Measurements from ENCODE around the gene CD9. TPM values are rescaled to one million over a fixed set of nuclear protein-coding genes. Genes with fewer than 3 reads are reported as not detected.

CD9 gene
- total RNA-seq, 1 donor from 2014 or later: 17.6 TPM

DNA sequence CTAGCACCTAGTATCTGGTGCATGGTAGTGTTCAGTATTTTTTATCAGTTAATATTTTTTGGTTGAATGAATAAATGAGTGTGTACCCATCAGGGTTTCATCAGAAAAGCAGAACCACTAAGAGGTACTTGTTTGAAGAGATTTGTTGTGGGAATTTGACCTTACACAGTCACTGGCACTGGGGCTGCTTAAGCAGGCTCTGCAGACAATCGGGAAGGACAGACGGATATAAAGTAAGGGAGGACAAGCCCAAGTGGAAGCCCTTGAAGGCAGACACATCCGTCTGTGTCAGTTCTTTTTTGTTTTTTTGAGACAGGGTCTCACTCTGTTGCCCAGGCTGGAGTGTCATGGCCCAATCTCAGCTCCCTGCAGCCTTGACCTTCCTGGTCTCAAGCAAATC, 38.7 kb downstream of the CD9 start:
- Mint-ChIP-seq H3K27ac (ENCODE audit: unreplicated experiment) (no peak overlapping the region), H3K27me3 (ENCODE audit: unreplicated experiment) (no peaks in the 10 kb centered on the region), H3K9me3 (ENCODE audit: unreplicated experiment) (peaks cover 7% of the 10 kb centered on the region), H3K4me1 (ENCODE audit: low read depth, unreplicated experiment) (peaks cover 20% of the 10 kb centered on the region), H3K4me3 (ENCODE audit: unreplicated experiment) (no peak overlapping the region), H3K36me3 (ENCODE audit: unreplicated experiment) (no peaks in the 10 kb centered on the region)
- no peak for TF ChIP-seq CTCF (IDR thresholded peaks at IDR 0.05; ENCODE audit: partially characterized antibody, unreplicated experiment)
- no peak for DNase-seq

- Mint-ChIP-seq H3K9me3 (ENCODE audit: unreplicated experiment) (peaks cover 3% of the 10 kb centered on the region), H3K36me3 (ENCODE audit: unreplicated experiment) (no peaks in the 10 kb centered on the region), H3K4me1 (ENCODE audit: low read depth, unreplicated experiment) (peaks cover 8% of the 10 kb centered on the region), H3K27me3 (ENCODE audit: unreplicated experiment) (no peaks in the 10 kb centered on the region), H3K27ac (ENCODE audit: unreplicated experiment) (no peak overlapping the region), H3K4me3 (ENCODE audit: unreplicated experiment) (no peak overlapping the region)
- no peak for TF ChIP-seq CTCF (IDR thresholded peaks at IDR 0.05; ENCODE audit: partially characterized antibody, unreplicated experiment)
- DNase-seq: no peak
These were observed 41.3 kb downstream of the CD9 start for GRCh38 chr12:6241495-6241894.

- H3K9me3 Mint-ChIP-seq (ENCODE audit: unreplicated experiment): peaks cover 5% of the 10 kb centered on the region
- peaks cover 8% of the 10 kb centered on the region for H3K4me1 Mint-ChIP-seq (ENCODE audit: low read depth, unreplicated experiment)
- peak overlapping the region; percentile 14 for H3K27ac Mint-ChIP-seq (ENCODE audit: unreplicated experiment)
- no peak overlapping the region for H3K4me3 Mint-ChIP-seq (ENCODE audit: unreplicated experiment)
- no peaks in the 10 kb centered on the region for H3K36me3 Mint-ChIP-seq (ENCODE audit: unreplicated experiment)
- TF ChIP-seq CTCF (IDR thresholded peaks at IDR 0.05; ENCODE audit: partially characterized antibody, unreplicated experiment): no peak
- no peak for DNase-seq
- H3K27me3 Mint-ChIP-seq (ENCODE audit: unreplicated experiment): peaks cover 2% of the 10 kb centered on the region
These were observed 49.4 kb downstream of the CD9 start for GRCh38 chr12:6249580-6249979.

DNA sequence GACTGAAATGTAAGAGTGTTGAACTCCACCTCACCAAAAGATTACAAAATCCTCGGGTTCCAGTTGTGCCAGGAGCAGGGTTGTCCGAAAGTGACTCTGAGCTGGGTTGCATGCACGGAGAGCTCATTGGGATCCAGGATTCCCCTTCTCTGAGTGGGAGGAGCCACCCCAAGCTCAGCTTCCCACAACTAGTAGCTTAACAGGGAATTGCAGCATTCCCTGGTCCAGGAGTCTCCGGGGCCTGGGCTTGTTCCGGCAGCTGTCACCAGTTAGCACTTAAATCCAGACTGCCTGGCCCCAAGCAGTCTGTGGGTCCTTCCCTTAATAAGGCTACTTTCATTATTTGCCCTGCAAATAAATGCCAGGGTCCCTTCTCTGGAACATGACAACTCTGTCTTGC, 50.1 kb downstream of the CD9 start:
- Mint-ChIP-seq H3K27me3 (ENCODE audit: unreplicated experiment) (peaks cover 2% of the 10 kb centered on the region), H3K36me3 (ENCODE audit: unreplicated experiment) (no peaks in the 10 kb centered on the region), H3K9me3 (ENCODE audit: unreplicated experiment) (peaks cover 5% of the 10 kb centered on the region), H3K4me1 (ENCODE audit: low read depth, unreplicated experiment) (peaks cover 8% of the 10 kb centered on the region), H3K4me3 (ENCODE audit: unreplicated experiment) (no peak overlapping the region), H3K27ac (ENCODE audit: unreplicated experiment) (peak overlapping the region; percentile 55)
- DNase-seq: peak; percentile 28
- no peak for TF ChIP-seq CTCF (IDR thresholded peaks at IDR 0.05; ENCODE audit: partially characterized antibody, unreplicated experiment)

- peaks cover 11% of the 10 kb centered on the region for H3K36me3 Mint-ChIP-seq (ENCODE audit: unreplicated experiment)
- H3K9me3 Mint-ChIP-seq (ENCODE audit: unreplicated experiment): peaks cover 5% of the 10 kb centered on the region
- H3K27ac Mint-ChIP-seq (ENCODE audit: unreplicated experiment): no peak overlapping the region
- H3K4me3 Mint-ChIP-seq (ENCODE audit: unreplicated experiment): no peak overlapping the region
- DNase-seq: no peak
- peaks cover 8% of the 10 kb centered on the region for H3K4me1 Mint-ChIP-seq (ENCODE audit: low read depth, unreplicated experiment)
- H3K27me3 Mint-ChIP-seq (ENCODE audit: unreplicated experiment): no peaks in the 10 kb centered on the region
- TF ChIP-seq CTCF (IDR thresholded peaks at IDR 0.05; ENCODE audit: partially characterized antibody, unreplicated experiment): no peak
These were observed 53.1 kb downstream of the CD9 start for GRCh38 chr12:6253278-6253677.
